Endothelial cell of hepatic sinusoid (primary cell): ENCODE data around the gene ZMAT5.

Experiments used
- in situ Hi-C: cut with HindIII; loops from 2 replicates; pipeline ENCODE4 v1.10.0; 2017; ENCODE audit warnings: low sequenced_read_pairs

ZMAT5 gene

GRCh38 chr22:29734406-29734805, 32.4 kb downstream of the ZMAT5 start:
- in situ Hi-C loops = no loop called here

GRCh38 chr22:29733362-29734201, 33.2 kb downstream of the ZMAT5 start:
- in situ Hi-C loops = no loop called here

- in situ Hi-C loops = no loop called here
Measured at GRCh38 chr22:29732883-29733282, 33.9 kb downstream of the ZMAT5 start.

- in situ Hi-C loops = no loop called here
Measured at GRCh38 chr22:29731058-29731850, 35.6 kb downstream of the ZMAT5 start.

- in situ Hi-C loops = no loop called here
Measured at GRCh38 chr22:29729161-29729560, 37.6 kb downstream of the ZMAT5 start.

GRCh38 chr22:29727131-29727523, 39.7 kb downstream of the ZMAT5 start:
- in situ Hi-C loops = no loop called here

- in situ Hi-C loops = no loop called here
Measured at GRCh38 chr22:29726512-29727130, 40.2 kb downstream of the ZMAT5 start.

GRCh38 chr22:29726106-29726505, 40.7 kb downstream of the ZMAT5 start:
- in situ Hi-C loops = no loop called here

- in situ Hi-C loops = no loop called here
Measured at GRCh38 chr22:29724843-29725242, 42.0 kb downstream of the ZMAT5 start.

GRCh38 chr22:29723766-29724165, 43.0 kb downstream of the ZMAT5 start:
- in situ Hi-C loops = no loop called here

- in situ Hi-C loops = no loop called here
Measured at GRCh38 chr22:29722587-29722986, 44.2 kb downstream of the ZMAT5 start.

- in situ Hi-C loops = no loop called here
Measured at GRCh38 chr22:29722151-29722550, 44.7 kb downstream of the ZMAT5 start.

GRCh38 chr22:29720811-29721323, 45.9 kb downstream of the ZMAT5 start:
- in situ Hi-C loops = no loop called here

- in situ Hi-C loops = loop anchor here (5.0 kb wide), 1 partner anchor 62 kb away; no protein-coding TSS in a partner anchor
Measured at GRCh38 chr22:29719899-29720645, 46.7 kb downstream of the ZMAT5 start, which contains the start of gene CABP7. TSS of gene CABP7 (plus strand) at chr22:29720003. CDS start at chr22:29720425, 422 bp downstream.

- in situ Hi-C loops = loop anchor here (5.0 kb wide), 1 partner anchor 63 kb away; no protein-coding TSS in a partner anchor
Measured at GRCh38 chr22:29718949-29719898, 47.6 kb downstream of the ZMAT5 start.

GRCh38 chr22:29717789-29718188, 49.0 kb downstream of the ZMAT5 start:
- in situ Hi-C loops = loop anchor here (5.0 kb wide), 1 partner anchor 65 kb away; no protein-coding TSS in a partner anchor

- in situ Hi-C loops = loop anchor here (5.0 kb wide), 1 partner anchor 65 kb away; no protein-coding TSS in a partner anchor
Measured at GRCh38 chr22:29716814-29717545, 49.8 kb downstream of the ZMAT5 start.

GRCh38 chr22:29715705-29716104, 51.1 kb downstream of the ZMAT5 start:
- in situ Hi-C loops = loop anchor here (5.0 kb wide), 1 partner anchor 67 kb away; no protein-coding TSS in a partner anchor
